ENCODE results near the gene CNGB1. TPM values are rescaled to one million over a fixed set of nuclear protein-coding genes. Genes with fewer than 3 reads are reported as not detected.

Gene CNGB1
- total and polyA plus RNA-seq, 2 of the 13 experiments (the other 11 are each of a cell fraction or from before 2014, with no cell fraction given) = 0.02 to 0.15 TPM

DNA sequence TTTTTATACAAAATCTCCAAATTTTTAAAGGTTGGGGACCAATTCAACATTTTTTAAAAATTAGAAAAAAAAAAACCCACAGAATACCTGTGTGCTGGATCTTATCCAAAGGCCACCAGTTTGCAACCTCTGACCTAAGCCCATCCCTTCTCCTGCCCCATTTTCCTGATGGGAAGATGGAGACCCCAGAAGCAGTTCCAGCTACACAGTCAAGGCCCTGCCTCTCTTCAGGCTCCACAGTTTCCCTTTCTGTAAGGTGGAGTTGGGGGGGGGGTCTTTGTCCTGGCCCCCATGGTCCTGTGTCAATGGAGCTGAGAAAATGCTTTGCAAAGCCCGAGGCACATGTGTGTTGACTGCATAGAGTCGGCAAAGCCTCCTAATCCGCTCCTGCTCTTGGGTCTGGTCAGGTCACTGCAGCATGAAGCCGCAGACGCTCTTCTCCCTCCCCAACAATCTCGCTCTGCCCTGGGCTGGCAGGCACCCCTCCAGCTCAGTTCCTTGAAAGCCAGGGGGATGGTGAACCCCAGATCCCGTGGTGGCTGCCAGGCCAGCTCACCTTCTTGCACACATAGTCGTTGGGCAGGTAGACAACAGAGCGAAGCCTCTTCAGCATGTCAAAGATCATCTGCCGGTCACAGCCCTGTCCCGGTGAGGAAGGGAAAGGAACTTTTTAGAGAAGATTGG is 70.0 kb downstream of the CNGB1 start (continued):
- TF ChIP-seq ARID3A (IDR thresholded peaks at IDR 0.05; ENCODE audit: low read depth, low read length) (no peak), MBNL3 (CRISPR knock-in tag; conservative IDR thresholded peaks at IDR 0.05) (no peak), YEATS4 (CRISPR knock-in tag; IDR thresholded peaks at IDR 0.05; ENCODE audit: borderline replicate concordance) (no peak), KDM1A (CRISPR knock-in tag; IDR thresholded peaks at IDR 0.05) (peak; percentile 51; the same call in 1 of the 2 replicates), CHD4 (IDR thresholded peaks at IDR 0.05; ENCODE audit: borderline replicate concordance, low read length) (no peak), NFIB (CRISPR knock-in tag; IDR thresholded peaks at IDR 0.05; ENCODE audit: borderline replicate concordance) (no peak), ZSCAN21 (CRISPR knock-in tag; IDR thresholded peaks at IDR 0.05; ENCODE audit: borderline replicate concordance) (no peak), ZNF30 (CRISPR knock-in tag; IDR thresholded peaks at IDR 0.05) (no peak), NFYB (CRISPR knock-in tag; IDR thresholded peaks at IDR 0.05) (no peak), E2F5 (CRISPR knock-in tag; conservative IDR thresholded peaks at IDR 0.05) (no peak), PCBP2 (optimal IDR thresholded peaks at IDR 0.05; ENCODE audit: low read depth, low read length, poor library complexity, severe bottlenecking) (no peak), NFIC (IDR thresholded peaks at IDR 0.05; ENCODE audit: low read length) (no peak), MTA1 (CRISPR knock-in tag; IDR thresholded peaks at IDR 0.05; ENCODE audit: borderline replicate concordance) (no peak), BATF2 (CRISPR knock-in tag; IDR thresholded peaks at IDR 0.05) (no peak), HDAC6 (IDR thresholded peaks at IDR 0.05; ENCODE audit: low read depth, low read length) (no peak), ZNF577 (CRISPR knock-in tag; IDR thresholded peaks at IDR 0.05; ENCODE audit: borderline replicate concordance, low read depth) (no peak), NFYC (CRISPR knock-in tag; IDR thresholded peaks at IDR 0.05) (no peak), EEA1 (CRISPR knock-in tag; IDR thresholded peaks at IDR 0.05; ENCODE audit: borderline replicate concordance) (0 out of 2 replicates have a peak, but pooled peaks have one; percentile 50), ZFP82 (CRISPR knock-in tag; IDR thresholded peaks at IDR 0.05; ENCODE audit: borderline replicate concordance) (no peak), ZNF556 (CRISPR knock-in tag; IDR thresholded peaks at IDR 0.05; ENCODE audit: borderline replicate concordance) (no peak), MEF2D (CRISPR knock-in tag; IDR thresholded peaks at IDR 0.05) (no peak)
- TF ChIP-seq, protein P1, sequence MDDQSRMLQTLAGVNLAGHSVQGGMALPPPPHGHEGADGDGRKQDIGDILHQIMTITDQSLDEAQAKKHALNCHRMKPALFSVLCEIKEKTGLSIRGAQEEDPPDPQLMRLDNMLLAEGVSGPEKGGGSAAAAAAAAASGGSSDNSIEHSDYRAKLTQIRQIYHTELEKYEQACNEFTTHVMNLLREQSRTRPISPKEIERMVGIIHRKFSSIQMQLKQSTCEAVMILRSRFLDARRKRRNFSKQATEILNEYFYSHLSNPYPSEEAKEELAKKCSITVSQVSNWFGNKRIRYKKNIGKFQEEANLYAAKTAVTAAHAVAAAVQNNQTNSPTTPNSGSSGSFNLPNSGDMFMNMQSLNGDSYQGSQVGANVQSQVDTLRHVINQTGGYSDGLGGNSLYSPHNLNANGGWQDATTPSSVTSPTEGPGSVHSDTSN (CRISPR knock-in tag; IDR thresholded peaks at IDR 0.05; ENCODE audit: borderline replicate concordance) = no peak
- TF ChIP-seq, protein P2, sequence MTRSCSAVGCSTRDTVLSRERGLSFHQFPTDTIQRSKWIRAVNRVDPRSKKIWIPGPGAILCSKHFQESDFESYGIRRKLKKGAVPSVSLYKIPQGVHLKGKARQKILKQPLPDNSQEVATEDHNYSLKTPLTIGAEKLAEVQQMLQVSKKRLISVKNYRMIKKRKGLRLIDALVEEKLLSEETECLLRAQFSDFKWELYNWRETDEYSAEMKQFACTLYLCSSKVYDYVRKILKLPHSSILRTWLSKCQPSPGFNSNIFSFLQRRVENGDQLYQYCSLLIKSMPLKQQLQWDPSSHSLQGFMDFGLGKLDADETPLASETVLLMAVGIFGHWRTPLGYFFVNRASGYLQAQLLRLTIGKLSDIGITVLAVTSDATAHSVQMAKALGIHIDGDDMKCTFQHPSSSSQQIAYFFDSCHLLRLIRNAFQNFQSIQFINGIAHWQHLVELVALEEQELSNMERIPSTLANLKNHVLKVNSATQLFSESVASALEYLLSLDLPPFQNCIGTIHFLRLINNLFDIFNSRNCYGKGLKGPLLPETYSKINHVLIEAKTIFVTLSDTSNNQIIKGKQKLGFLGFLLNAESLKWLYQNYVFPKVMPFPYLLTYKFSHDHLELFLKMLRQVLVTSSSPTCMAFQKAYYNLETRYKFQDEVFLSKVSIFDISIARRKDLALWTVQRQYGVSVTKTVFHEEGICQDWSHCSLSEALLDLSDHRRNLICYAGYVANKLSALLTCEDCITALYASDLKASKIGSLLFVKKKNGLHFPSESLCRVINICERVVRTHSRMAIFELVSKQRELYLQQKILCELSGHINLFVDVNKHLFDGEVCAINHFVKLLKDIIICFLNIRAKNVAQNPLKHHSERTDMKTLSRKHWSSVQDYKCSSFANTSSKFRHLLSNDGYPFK (CRISPR knock-in tag; IDR thresholded peaks at IDR 0.05; ENCODE audit: borderline replicate concordance) = no peak

Data from HepG2 (cell line).